A549 (cell line): ENCODE results near the gene LCNL1. TPM values are rescaled to one million over a fixed set of nuclear protein-coding genes. Genes with fewer than 3 reads are reported as not detected.

Source experiments
- ATAC-seq, 2 experiments: fragments of 200-7000 bp in 1 of 2; fragments of >200 bp in 1 of 2; cut with Nextera tagmentation in 1 of 2; cut with Tn5 transposase in 1 of 2; 3 replicates each; pipeline versions ENCODE4 v1.8.0 to v1.9.1; 2018 to 2020; ENCODE audit warnings: mild to moderate bottlenecking in 1 of 2, moderate library complexity in 1 of 2
- CTCF ChIA-PET: fragments of 300-600 bp; sonication (Branson Sonifier 250); formaldehyde crosslinking; extraction: SDS; loops from one replicate; lab custom pipeline; 2021; ENCODE audit warnings: antibody characterized with exemption, inconsistent platforms; lab: Yijun Ruan, JAX
- POLR2A ChIA-PET: fragments of 350-600 bp; formaldehyde crosslinking; extraction: SDS; loops from one replicate; lab custom pipeline; 2021; ENCODE audit warnings: antibody characterized with exemption, inconsistent platforms; lab: Yijun Ruan, JAX
- DNase-seq, 2 experiments: peaks; one replicate each; pipeline versions ENCODE4 v3.0.0 to v3.0.0-alpha.2; 2011 to 2016; ENCODE audit warnings: low read depth in 1 of 2, low spot score in 1 of 2
- FAIRE-seq: peaks from 2 replicates; lab custom pipeline; 2011; peaks lifted over from hg19 to GRCh38; lab: Jason Lieb, UNC
- H3K27ac ChIP-seq, 2 experiments: fragments of >200 bp; sonication (Bioruptor Twin); formaldehyde crosslinking; 3 replicates each; pipeline ENCODE4 v1.5.1; 2016 to 2017
- H3K4me1 ChIP-seq: fragments of >200 bp; sonication (Bioruptor Twin); formaldehyde crosslinking; 3 replicates; pipeline ENCODE4 v1.6.1; 2016
- H3K4me2 ChIP-seq: fragments of >200 bp; sonication (Bioruptor Twin); formaldehyde crosslinking; 3 replicates; pipeline ENCODE4 v1.6.1; 2016
- H3K4me3 ChIP-seq: fragments of >200 bp; sonication (Bioruptor Twin); formaldehyde crosslinking; 3 replicates; pipeline ENCODE4 v1.5.1; 2016
- H3K9me3 ChIP-seq: fragments of >200 bp; sonication (Bioruptor Twin); formaldehyde crosslinking; 3 replicates; pipeline ENCODE4 v1.6.1; 2016
- EHMT2 ChIP-seq: fragments of 200-600 bp; sonication (generic); IDR thresholded peaks from 2 replicates; pipeline ENCODE4 v1.6.1; 2016; ENCODE audit warnings: antibody characterized with exemption, low read depth, mild to moderate bottlenecking, moderate library complexity
- ELK1 ChIP-seq: fragments of 150-350 bp; IDR thresholded peaks from 2 replicates; pipeline ENCODE4 v1.6.1; 2014; ENCODE audit warnings: low read depth, mild to moderate bottlenecking, low read length
- FOSL2 ChIP-seq, 2 experiments: fragments of 450-650 bp in 1 of 2; fragments of >200 bp in 1 of 2; sonication (Bioruptor Twin) in 1 of 2; formaldehyde crosslinking; IDR thresholded peaks; 2 replicates each; pipeline versions ENCODE4 v1.5.0 to v1.6.1; 2016 to 2020; ENCODE audit warnings: mild to moderate bottlenecking in 1 of 2, moderate library complexity in 1 of 2
- GATA3 ChIP-seq: IDR thresholded peaks from 2 replicates; pipeline ENCODE4 v1.6.1; 2012; ENCODE audit warnings: borderline replicate concordance
- HDAC2 ChIP-seq: fragments of 200-600 bp; sonication (generic); IDR thresholded peaks from 2 replicates; pipeline ENCODE4 v1.6.1; 2016
- HMGXB4 ChIP-seq: fragments of 250-450 bp; sonication (Bioruptor Pico); IDR thresholded peaks from 2 replicates; pipeline ENCODE4 v1.5.0; 2021; ENCODE audit warnings: mild to moderate bottlenecking, moderate library complexity, borderline replicate concordance
- HOXA7 ChIP-seq: fragments of 250-450 bp; sonication (Bioruptor Pico); IDR thresholded peaks from 2 replicates; pipeline ENCODE4 v1.5.0; 2020; ENCODE audit warnings: mild to moderate bottlenecking, moderate library complexity
- JUNB ChIP-seq: fragments of >200 bp; sonication (Bioruptor Twin); formaldehyde crosslinking; IDR thresholded peaks from 2 replicates; pipeline ENCODE4 v1.6.1; 2016
- MAFK ChIP-seq: fragments of 450-650 bp; IDR thresholded peaks from 2 replicates; pipeline ENCODE4 v1.6.1; 2014; ENCODE audit not compliant: partially characterized antibody
- MYC ChIP-seq: IDR thresholded peaks from 2 replicates; pipeline ENCODE4 v1.6.1; 2012; ENCODE audit warnings: mild to moderate bottlenecking, inconsistent platforms, low read length, improper control_type of control experiment, borderline replicate concordance
- RARB ChIP-seq: fragments of 250-450 bp; sonication (Bioruptor Pico); IDR thresholded peaks from 2 replicates; pipeline ENCODE4 v1.8.0; 2021; ENCODE audit warnings: mild to moderate bottlenecking, moderate library complexity
- ZNF302 ChIP-seq: fragments of 250-450 bp; sonication (Bioruptor Pico); IDR thresholded peaks from 2 replicates; pipeline ENCODE4 v1.9.0; 2021; ENCODE audit warnings: inconsistent platforms, mild to moderate bottlenecking, moderate library complexity
- WGBS: methylation state at CpG from one replicate; pipeline ENCODE4 v1.1.6; 2017; ENCODE audit errors: missing lambda C conversion rate; 5-methylcytosine and 5-hydroxymethylcytosine counted together
- polyA plus RNA-seq, 4 experiments: library from polyadenylated mRNA; depleted of rRNA in 3 of 4; stranded (reverse); fragments of >200 nt; fragmentation: RNase III in 1 of 4; extraction: RNeasy Plus Mini Kit Qiagen cat#74134 plus additional on column Dnase treatment in 1 of 4; gene quantifications; 2 replicates in 3 of 4; 3 replicates in 1 of 4; pipeline ENCODE4 v1.2.3, GENCODE V29; 2011 to 2017
- TF ChIP-seq, protein P1 (sequence below): fragments of 250-450 bp; sonication (Bioruptor Pico); IDR thresholded peaks from 2 replicates; pipeline ENCODE4 v1.5.0; 2020; ENCODE audit warnings: low read depth, mild to moderate bottlenecking, moderate library complexity

Gene LCNL1
- polyA plus RNA-seq, 2 of the 4 experiments (the other 2 are of a cell fraction) = 0.08 to 0.19 TPM

- H3K4me3 ChIP-seq = no peak overlapping the region
- TF ChIP-seq ZNF302 (no peak), MYC (no peak)
- TF ChIP-seq, protein P1, sequence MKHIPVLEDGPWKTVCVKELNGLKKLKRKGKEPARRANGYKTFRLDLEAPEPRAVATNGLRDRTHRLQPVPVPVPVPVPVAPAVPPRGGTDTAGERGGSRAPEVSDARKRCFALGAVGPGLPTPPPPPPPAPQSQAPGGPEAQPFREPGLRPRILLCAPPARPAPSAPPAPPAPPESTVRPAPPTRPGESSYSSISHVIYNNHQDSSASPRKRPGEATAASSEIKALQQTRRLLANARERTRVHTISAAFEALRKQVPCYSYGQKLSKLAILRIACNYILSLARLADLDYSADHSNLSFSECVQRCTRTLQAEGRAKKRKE (CRISPR knock-in tag) = no peak
- TF ChIP-seq, all 56 proteins: peak for 0
- ChIA-PET POLR2A (interaction anchor here (1.0 kb wide), 1 partner anchor 9 kb away, joined by 5 read pairs; no protein-coding TSS in a partner anchor), CTCF (interaction anchor here (0.7 to 2.5 kb wide), 7 partner anchors 27 to 158 kb away, joined by 3 to 11 read pairs (median 5); partner anchors contain the start of gene AJM1)
- FAIRE-seq (no peak), DNase-seq (no peak), ATAC-seq (no peak)
- Histone ChIP-seq H3K4me2 (peak overlapping the region; percentile 25; the same call in 1 of the 3 replicates), H3K4me1 (peaks cover 41% of the 10 kb centered on the region), H3K27ac (peak overlapping the region in 1 of 2 experiments; percentile 22; a peak in 1 of 6 replicates), H3K9me3 (no peaks in the 10 kb centered on the region)
- WGBS = 75% methylated on average over 9 of the region's 10 CpGs
Measured at GRCh38 chr9:137000177-137000930, 17.6 kb downstream of the LCNL1 start.

- FAIRE-seq (no peak), ATAC-seq (no peak), DNase-seq (no peak)
- WGBS = 70% methylated on average over 20 of the region's 20 CpGs
- Histone ChIP-seq H3K4me3 (no peak overlapping the region), H3K9me3 (no peaks in the 10 kb centered on the region), H3K4me1 (peaks cover 25% of the 10 kb centered on the region), H3K27ac (no peak overlapping the region), H3K4me2 (no peak overlapping the region)
- CTCF ChIA-PET = interaction anchor here (0.7 to 6.1 kb wide), 8 partner anchors 8 to 421 kb away, joined by 3 to 37 read pairs (median 7); partner anchors contain the start of genes ABCA2 and EXD3
- no peak for TF ChIP-seq HOXA7
- TF ChIP-seq RARB (CRISPR knock-in tag) = no peak
- POLR2A ChIA-PET = interaction anchor here (0.6 to 1.5 kb wide), 3 partner anchors 10 to 11 kb away, joined by 3 to 5 read pairs (median 5); partner anchors contain the start of gene PAXX
Measured at GRCh38 chr9:137001857-137002645, 19.3 kb downstream of the LCNL1 start.

DNA sequence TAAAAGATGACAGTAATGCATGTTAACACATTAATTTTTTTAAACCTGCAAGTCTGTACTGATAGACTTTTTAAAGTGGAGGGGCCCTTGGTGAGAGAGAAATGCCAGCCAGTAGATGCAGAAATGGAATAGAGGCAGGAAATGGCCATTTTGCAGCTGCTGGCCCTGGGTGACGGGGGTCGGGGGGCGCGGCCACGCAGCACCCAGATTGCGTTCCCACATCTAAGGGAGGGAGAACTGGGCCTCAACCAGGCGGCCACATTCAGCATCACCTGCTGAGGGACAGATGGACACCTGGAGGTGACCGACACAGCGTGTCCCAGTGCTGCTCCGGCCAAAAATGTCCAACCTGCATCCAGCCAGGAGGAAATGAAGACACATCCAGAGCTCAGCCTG, 19.9 kb downstream of the LCNL1 start:
- 81% methylated on average over 9 of the region's 10 CpGs for WGBS
- CTCF ChIA-PET = interaction anchor here (1.4 to 6.1 kb wide), 6 partner anchors 9 to 55 kb away, joined by 3 to 37 read pairs (median 8); partner anchors contain the start of gene ABCA2
- no peak overlapping the region for H3K4me2 ChIP-seq
- H3K27ac ChIP-seq = no peak overlapping the region
- H3K4me1 ChIP-seq = peaks cover 23% of the 10 kb centered on the region
- no peak for TF ChIP-seq GATA3
- no peak for TF ChIP-seq EHMT2
- no peak for TF ChIP-seq HMGXB4 (CRISPR knock-in tag)
- no peak for TF ChIP-seq ELK1
- TF ChIP-seq FOSL2 (IDR thresholded peaks at IDR 0.05) = no peak
- no peak for TF ChIP-seq FOSL2 (CRISPR knock-in tag; IDR thresholded peaks at IDR 0.05)
- TF ChIP-seq MYC = no peak
- no peak for TF ChIP-seq JUNB
- no peak for TF ChIP-seq MAFK
- TF ChIP-seq HDAC2 = no peak
- TF ChIP-seq, all 56 proteins: peak for 0
- Histone ChIP-seq H3K9me3 (no peaks in the 10 kb centered on the region), H3K4me3 (no peak overlapping the region)
- ATAC-seq (no peak), FAIRE-seq (no peak), DNase-seq (no peak)
- POLR2A ChIA-PET = interaction anchor here (1.5 kb wide), 1 partner anchor 11 kb away, joined by 5 read pairs; the partner anchor contains the start of gene PAXX
